Activated CD8-positive, alpha-beta memory T cell treated with anti-CD3 and anti-CD28 coated beads for 1 hour (primary cell): ENCODE measurements around the gene ARHGAP6.

Experiments
- DNase-seq, 2 donors: peaks; one replicate each; pipeline ENCODE4 v3.0.0-alpha.2; 2020; ENCODE audit warnings: low read depth in 1 of 2; ENCODE audit errors: extremely low read depth in 1 of 2

Gene ARHGAP6, protein sequence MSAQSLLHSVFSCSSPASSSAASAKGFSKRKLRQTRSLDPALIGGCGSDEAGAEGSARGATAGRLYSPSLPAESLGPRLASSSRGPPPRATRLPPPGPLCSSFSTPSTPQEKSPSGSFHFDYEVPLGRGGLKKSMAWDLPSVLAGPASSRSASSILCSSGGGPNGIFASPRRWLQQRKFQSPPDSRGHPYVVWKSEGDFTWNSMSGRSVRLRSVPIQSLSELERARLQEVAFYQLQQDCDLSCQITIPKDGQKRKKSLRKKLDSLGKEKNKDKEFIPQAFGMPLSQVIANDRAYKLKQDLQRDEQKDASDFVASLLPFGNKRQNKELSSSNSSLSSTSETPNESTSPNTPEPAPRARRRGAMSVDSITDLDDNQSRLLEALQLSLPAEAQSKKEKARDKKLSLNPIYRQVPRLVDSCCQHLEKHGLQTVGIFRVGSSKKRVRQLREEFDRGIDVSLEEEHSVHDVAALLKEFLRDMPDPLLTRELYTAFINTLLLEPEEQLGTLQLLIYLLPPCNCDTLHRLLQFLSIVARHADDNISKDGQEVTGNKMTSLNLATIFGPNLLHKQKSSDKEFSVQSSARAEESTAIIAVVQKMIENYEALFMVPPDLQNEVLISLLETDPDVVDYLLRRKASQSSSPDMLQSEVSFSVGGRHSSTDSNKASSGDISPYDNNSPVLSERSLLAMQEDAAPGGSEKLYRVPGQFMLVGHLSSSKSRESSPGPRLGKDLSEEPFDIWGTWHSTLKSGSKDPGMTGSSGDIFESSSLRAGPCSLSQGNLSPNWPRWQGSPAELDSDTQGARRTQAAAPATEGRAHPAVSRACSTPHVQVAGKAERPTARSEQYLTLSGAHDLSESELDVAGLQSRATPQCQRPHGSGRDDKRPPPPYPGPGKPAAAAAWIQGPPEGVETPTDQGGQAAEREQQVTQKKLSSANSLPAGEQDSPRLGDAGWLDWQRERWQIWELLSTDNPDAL (N-terminal part only)

DNA sequence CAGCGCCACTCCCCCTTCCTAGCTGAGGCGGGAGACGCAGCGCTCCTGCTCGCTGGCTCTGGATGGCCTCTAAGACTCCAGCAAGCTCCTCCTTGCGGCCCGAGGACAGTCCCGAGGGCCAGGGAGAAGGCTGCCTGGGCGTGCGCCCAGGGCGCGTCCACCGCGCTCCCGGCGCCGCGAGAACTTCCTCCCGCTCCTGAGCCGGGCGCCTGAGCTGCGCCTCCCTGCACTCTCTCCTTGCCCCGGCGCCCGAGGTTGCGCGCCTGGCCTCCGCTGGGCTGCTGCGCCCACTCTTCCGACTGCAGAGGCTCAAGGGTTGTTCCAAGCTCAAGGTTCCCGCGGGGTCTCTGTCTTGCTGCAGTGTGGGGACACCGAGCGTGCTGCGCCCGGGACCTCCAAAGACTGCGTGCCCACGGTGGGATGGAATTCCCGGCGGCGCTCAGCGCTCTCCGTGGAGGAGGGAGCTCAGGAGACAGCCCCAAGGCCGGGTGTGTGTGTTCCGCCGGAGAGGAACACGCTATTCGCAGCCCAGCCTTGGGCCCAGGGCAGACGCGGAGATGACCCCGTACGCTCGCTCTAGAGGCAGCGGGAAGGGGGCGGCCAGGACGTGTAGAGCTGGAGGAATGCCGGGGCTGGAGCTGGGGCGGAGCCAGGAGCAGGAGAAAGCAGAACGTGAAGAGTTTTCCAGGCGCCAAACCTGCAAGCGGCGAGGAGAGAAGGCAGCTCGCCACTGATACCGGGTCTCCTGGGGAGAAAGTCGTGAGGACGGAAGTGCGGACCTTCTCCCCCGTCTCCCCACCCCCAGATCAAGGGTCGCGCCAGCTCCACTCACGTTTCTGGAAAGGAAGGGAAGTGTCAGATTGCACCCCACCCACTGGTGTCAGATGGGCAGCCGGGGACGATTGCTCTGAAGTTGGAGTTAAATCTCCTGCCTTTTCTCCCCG lies at the start of gene ARHGAP6:
ARHGAP6 (minus strand) TSS at position 753 of the 944 bp plus-strand sequence. CDS start 1,092 bp downstream, outside the sequence.
- no peak for DNase-seq

DNA sequence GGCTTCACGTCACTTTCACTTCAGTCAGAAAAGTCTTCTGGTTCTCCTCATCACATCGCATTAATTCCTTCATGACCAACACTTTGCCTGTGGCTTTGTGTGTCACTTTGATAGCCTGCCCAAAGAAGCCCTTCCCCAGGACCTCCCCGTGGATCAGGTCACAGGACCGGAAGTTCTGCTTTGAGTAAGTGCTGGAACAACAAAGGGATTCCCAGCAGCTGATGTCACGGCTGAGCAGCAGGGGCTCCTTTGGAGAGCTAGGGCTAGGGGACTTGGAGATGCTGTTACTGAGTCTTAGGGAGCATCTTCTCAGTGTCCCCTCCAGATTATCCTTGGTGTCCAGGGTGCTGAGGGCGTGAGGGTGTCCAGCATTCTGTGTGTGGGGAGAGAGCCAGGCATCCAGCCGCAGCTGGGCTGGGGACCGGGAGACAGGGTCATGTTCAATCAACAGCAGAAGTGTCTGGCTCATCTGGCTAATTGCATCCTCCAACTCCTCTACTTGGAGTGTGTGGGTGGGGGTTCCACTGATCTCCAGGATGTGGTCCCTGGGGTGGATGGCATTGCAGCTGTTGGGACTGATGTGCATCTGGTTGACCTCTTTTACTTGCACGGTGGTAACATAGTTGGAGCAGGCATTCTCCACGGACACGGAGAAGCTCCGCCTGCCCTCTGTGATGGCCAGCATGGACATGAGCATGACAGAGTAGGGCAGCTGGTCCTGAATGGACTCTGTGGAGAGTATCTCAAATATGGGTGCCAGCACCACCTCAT lies 39.2 kb upstream of the ARHGAP6 start:
- no peak for DNase-seq

DNA sequence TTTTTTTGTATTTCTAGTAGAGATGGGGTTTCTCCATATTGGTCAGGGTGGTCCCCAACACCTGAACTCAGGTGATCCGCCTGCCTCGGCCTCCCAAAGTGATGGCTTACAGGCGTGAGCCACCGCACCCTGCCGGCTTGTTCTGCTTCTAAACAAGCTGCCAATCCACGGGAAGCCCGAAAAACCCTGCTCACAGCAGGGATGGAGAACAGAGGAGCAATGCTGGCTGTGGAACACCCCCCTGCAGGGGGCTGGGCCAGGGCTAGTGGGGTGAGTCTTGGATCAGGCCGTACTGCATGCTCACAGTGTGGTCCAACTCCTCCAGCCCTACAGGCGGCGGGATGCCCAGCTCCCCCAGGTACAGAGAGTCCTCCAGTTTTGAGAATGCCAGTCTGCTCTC lies 38.1 kb upstream of the ARHGAP6 start:
- no peak for DNase-seq

DNA sequence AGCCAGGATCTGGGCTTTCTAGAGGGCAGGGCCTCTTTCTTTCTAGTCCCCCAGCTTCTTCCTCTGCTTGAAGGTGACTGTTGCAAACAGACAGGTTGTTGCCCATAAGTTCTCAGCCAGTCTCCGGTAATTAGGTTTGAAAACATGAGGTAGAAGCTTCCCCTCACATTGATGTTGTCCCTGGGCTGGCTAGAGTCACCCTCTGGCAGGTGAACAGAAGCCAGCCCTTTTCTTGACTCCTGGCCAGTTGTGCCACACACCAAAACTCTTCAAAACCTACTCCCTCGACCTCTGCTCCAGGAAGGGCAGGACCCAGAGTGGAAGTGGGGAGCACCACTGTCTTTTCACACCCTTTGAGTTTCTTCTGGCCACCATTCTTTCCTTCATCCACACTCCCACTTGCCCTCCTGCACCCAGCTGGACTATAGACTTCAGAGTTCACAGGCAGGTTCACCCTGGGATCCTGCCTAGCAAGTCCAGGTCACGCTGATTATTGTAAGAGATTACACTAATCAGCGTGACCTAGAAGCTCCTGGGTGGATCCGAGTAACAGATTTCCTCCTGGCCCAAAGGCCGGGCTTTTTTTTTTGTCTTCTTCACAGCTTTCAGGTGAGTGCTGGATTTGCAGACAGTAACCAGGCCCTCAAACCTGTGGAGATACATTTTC lies 37.4 kb upstream of the ARHGAP6 start:
- no peak for DNase-seq

DNA sequence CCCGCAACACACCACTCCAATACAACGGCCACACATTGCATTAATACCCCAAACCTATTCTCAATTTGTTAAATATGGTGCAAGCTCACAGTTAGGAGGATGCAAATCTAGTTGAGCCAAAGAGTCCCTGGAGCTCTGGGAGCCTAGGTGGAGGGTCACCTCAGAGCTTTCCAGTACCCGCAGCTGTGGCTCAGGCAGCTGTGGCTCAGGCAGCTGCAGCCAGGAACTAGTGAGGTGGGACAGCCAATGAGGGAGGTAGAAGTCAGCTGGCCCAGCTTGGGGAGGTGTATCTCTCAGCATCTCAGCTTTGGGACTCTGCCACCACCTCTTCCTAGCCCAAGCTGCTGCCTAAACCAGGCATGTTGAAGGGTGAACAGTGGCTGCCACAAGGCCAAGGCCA lies 36.7 kb upstream of the ARHGAP6 start:
- DNase-seq, result no peak

DNA sequence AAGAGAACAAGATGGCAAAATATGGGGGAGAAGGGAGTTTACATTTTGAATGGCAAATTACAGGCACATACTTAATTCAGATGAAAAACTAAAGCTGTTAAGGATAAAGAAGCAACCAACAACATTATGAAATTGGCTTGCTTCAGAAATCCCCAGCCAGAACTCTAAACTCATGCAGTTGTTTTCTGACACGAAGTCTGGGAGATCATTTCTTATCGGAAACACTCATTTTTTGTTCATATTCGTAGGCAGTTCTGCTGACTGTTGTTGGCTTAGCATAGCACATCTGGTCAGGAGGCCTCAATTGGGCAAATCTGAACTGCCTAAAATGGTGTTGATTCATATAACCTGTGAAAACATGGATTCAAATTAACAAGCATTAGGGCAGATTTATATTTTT lies 33.0 kb upstream of the ARHGAP6 start:
- no peak for DNase-seq

DNA sequence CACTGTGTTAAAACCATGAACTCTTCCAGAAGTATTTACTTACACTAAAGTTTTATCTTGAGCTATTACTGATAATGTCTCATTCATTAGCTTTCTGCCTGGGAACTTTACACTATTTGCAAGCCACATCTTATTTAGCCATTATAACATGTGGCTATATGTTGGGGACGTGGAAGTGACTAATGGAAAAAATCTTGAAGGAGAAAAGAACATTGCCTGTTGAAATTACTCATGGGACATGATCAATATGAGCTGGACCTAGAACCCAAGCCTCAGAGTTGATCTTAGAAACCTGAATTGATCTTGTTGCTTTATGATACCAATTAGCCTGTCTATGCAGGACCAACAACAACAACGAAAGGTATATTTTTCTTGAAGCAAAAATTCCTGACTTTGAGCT lies 22.5 kb upstream of the ARHGAP6 start:
- DNase-seq, result no peak

DNA sequence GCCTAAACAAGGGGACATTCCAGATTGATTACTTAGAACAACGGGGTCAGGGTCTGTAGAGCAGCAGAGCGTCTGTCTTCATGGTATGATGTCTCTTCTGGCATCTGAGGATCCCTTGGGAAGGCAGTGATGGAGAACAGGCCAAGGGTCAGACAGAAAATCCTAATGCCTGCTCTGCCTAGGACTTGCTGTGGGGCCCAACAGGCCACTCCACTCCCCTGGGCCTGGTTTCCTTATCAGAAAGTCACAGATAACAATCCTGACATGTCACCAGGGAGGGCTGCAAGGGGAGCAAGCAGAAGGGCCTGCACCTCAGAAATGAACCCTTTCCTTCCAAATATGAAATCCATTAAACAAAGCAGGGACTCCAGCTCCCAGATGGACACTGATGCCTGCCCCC lies 21.4 kb upstream of the ARHGAP6 start:
- no peak for DNase-seq

DNA sequence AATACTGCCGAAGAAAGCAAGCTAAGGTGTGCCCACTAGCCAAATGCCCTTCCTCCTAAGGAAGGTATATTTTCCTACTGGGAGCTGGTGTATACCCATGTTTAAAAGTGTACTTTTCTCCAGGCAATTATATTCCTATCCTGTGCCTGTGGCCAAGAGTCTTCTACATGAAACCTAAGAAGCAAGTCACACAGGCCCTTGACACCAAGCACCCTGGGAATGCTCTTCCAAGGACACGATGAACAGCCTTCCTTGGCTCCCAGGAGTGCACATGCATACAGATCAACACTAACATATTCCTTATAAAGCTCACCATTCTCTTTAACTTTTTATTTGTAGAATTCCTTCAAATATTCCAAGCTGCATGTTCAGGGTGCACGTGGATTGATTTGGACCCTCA lies 17.3 kb upstream of the ARHGAP6 start:
- DNase-seq, result no peak

DNA sequence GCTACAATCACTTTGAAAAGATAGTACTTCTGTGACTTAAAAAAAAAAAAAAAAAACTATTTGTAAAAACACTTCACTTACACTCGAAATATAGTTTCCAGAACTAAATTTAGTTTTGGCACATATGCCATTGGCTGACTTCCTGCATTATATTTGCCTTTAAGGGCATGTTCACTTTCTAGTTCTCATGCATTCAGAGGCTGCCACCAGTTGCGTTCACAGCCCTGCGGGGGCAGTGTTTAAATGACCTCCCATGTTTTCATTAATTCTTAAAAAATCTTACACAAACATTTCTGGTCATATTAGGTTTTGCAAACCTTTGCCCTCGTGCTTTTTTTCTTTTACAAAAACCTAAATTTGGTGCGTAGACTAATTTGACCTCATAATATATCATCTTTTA lies 12.4 kb upstream of the ARHGAP6 start:
- DNase-seq, result no peak

DNA sequence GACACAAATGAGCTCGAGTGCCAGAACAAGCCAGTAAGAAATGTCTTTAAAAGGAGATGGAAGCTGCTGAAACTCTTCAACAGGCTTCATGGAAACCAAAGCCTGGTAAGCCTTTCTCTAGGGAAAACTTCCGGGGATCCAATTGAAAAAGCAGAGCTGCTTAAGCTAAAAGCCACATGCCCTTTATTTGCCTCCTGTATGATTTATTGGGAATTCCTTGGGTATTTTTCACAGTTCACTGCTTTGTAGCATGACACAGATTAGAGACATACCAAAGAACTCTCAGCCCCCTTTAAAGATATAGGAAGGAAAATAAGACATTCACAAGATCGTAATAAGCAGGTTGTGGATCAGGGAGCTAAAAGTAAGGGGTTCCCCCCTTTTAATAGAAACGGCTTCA lies 6.5 kb upstream of the ARHGAP6 start:
- no peak for DNase-seq

DNA sequence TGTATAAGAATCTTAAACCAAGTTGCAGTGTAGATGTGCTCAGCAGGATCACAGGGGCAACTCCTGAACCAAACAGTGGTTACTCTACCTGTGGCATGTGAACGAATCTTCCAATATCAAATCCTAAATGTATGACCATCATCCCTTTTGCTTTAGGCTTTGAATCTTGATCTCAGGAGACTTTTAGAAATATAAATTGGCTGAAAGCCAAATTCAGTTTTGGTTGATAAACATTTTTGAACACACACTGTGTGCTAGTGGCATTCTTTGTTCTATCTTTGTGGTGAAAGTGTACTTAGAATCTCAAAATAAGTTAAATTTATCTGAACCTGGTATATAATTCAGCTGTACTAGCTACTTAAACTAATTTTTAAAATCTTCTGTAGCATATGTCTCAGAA lies 4.6 kb upstream of the ARHGAP6 start:
- no peak for DNase-seq

DNA sequence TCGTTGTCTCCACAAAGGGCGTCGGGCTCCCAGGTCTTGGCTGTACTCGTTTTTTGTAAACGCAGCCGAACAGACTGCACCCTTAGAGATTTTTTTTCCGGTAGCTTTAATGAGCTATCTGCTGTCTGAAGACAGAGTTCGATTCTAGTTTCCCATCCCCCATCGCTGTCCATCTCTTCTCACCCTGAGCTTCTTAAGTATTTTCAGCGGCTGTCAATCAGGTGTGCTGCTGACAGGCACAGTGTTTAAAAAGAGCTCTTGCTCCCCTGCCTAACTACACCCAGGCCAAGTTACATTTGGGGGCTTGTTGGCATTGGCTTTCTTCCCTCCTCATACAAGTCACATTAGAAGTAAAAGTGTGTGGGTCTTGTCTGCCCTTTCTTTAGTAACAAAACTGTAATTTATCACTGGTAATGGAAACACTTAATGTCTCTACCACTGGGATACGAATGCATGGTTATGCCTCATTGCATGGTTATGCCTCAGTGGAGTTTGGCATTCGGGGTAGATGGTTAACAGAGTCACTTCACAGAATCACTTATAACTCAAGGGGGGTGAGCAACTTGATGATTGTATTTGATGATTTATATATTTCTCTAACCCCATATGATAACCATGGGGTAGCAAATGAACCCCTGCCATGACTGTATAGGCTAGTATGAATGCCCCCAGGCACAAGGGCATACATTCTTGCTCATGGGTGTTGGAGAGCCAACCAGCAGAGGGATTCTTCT lies 1.4 kb upstream of the ARHGAP6 start:
- DNase-seq, result no peak

DNA sequence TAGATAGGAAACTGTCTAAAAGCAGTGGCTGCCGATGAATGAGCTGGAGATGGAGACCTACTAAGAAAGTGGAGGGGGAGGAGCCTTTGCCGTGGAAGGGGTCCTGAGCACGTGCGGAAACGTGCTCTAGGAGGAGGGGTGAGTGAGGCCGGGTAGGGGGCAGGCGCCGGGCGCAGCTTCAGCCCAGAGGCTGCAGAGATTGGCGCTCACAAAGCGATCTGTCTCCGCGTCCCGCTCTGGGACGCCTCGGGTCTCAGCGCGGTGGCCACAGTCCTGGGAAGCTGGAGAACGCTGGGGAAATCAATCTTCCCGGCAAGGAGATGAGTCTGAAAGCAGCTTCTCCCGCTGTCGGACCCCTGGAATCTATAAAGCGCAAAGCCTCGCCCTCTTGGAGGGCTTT lies 444 bp upstream of the ARHGAP6 start:
- DNase-seq, result no peak

DNA sequence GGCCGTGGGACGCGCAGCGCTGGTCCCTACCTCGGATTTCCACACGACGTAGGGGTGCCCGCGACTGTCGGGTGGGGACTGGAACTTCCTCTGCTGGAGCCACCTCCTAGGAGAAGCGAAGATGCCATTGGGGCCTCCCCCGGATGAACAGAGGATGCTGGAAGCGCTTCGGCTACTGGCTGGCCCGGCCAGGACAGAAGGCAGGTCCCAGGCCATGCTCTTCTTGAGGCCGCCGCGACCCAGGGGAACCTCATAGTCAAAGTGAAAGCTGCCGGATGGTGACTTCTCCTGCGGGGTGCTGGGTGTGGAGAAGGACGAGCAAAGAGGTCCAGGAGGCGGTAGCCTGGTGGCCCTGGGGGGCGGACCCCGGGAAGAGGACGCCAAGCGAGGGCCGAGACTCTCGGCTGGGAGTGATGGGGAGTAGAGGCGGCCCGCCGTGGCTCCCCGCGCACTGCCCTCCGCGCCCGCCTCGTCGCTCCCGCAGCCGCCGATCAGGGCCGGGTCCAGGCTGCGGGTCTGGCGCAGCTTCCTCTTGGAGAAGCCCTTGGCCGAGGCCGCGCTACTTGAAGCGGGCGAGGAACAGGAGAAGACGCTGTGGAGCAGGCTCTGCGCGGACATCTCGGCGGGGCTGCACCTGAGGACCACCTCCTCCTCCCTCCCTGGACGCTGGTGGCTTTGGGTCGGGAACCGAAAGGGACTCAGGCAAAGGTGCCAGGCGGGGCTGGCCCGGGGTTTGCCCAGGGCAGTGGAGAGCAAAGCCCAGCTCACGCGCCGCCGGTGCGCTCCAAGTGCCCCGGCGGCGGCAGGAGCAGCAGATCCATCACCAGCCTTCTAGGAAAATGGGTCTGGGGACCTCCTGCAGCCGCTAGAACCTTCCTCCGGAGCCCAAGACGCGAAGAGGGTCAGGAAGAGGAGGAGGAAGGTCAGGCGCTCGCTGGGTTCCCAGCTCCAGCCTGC lies 1.2 kb downstream of the ARHGAP6 start:
- DNase-seq, result no peak

DNA sequence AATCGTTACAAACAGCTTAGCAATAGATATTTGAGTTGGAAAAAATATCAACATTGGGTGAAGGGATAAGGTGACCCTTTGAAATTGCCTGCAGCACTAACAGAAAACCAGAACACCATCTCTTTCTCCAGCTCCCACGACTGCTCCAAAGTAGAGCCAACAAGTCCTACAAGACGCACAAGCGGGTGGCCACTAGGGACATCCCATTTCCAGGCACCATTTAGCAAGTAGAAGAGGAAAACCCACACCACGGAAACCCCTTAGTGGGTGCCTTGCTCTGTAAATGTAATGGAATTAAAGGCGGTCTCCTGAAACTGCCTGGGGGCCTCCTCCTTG lies 1.9 kb downstream of the ARHGAP6 start:
- no peak for DNase-seq

DNA sequence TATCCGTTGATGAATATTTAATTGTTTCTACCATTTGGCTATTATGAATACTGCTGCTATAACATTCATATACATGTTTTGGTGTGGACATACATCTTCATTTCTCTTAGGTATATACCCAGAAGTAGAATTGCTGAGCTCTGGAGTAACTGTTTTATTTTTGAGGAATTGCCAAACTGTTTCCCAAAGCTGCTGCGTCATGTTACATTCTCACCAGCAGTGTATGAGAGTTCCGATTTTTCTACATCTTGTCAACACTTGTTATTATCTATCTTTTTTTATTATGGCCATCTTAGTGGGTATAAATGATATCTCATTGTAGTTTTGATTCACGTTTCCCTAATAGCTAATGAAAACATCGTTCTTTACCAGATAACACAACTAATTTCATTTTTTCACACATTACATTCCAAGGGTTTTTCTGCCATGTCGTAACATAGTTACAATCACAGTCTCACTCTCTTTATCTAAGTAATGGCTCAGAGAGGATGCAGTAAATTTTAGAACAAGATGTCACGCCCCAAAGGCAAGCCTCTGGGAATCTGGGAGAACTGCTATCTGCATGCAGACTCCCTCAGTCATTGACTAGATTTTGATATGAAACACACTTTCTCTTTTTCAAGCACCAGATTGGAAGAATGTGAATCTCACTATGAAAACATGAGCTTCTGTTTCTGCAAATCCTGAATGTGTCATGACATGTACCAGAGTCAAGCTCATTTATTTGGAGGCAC lies 10.3 kb downstream of the ARHGAP6 start:
- no peak for DNase-seq
